HG03025 (cell line): ENCODE measurements around the gene PITX2.

ENCODE experiments used
- ATAC-seq: cut with Tn5 transposase; IDR thresholded peaks from one replicate; pipeline ENCODE4 v1.9.1; 2021; ENCODE audit warnings: mild to moderate bottlenecking, moderate library complexity; ENCODE audit not compliant: unreplicated experiment, low FRiP score

Gene PITX2

DNA sequence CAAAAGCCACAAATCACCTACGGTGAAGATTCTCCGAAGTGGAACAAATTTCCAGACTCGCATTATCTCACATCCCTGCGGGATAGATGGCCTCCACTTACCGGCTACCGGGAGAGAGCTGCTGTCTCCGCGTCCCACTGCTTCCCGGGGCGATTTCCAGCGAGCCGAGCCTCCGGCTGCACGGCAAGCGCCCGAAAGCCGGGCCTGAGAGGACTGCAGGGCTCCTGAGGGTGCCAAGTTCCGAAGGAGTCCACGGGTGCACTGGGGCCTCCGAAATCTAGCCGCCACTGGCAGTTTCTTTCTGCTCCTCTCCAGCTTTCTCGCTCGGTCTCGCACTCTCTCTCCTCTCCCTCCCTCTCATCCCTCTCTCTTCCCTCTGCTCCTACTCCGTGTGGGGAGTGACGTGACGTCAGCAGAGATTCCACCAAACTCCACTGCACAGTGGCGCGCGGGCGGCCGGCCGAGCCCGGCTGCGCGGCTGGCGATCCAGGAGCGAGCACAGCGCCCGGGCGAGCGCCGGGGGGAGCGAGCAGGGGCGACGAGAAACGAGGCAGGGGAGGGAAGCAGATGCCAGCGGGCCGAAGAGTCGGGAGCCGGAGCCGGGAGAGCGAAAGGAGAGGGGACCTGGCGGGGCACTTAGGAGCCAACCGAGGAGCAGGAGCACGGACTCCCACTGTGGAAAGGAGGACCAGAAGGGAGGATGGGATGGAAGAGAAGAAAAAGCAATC is 14.0 kb upstream of the PITX2 start:
- ATAC-seq = no peak

DNA sequence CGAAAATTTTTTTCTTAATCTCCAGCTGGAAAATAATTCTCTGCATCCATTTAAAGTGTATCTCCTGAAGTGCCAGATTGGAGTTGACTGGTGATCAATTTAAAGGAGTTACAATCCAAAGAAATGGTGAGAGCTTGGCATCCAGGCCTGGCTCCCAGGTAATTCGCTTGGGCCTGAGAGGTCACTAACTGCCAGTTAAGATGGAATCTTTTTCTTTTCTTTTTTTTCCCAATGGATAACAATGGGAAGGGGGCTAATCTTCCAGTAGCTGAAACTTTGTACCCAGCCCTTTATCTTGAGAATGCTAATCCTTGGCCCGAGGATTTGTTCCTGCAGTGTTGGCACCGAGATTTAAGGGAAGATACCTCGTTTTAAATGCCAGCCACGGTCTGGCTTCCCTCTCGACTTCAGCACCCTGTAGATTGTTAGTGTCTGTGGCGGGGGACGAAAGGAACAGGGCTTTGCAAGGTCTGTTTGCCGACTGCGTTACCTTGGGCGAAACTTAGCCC is 13.3 kb upstream of the PITX2 start:
- no peak for ATAC-seq

DNA sequence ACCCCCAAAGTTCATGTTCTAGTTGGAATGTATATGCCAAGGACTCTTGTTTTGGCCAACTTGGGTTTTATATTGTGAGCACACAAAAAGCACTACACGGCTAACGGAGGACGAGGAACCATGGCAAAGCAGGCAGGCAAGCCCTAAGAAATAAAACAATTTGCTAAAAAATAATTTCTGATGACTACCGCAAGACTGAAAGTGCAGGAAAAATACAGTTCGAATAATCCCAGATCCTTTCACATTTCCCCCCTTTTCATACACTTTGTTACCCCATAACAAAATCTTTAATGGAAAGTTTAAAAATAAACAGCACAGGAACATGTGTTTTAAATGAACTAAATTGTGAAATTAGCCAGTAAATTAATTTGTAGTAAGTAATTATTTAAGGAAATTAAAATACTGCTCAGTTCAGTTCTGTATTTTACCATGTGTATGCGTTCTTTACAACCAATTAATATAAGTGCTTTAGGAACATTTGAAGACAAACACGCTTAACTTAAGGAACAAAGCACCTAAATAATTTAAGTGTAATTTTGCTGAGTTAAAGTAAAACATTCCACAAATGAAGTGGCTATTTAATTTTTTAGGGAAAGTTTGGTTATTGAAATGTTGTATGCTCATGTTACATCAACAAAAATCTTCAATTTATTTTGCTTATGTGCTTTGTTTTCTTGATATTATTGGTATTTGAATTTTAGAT is 12.4 kb upstream of the PITX2 start:
- no peak for ATAC-seq

DNA sequence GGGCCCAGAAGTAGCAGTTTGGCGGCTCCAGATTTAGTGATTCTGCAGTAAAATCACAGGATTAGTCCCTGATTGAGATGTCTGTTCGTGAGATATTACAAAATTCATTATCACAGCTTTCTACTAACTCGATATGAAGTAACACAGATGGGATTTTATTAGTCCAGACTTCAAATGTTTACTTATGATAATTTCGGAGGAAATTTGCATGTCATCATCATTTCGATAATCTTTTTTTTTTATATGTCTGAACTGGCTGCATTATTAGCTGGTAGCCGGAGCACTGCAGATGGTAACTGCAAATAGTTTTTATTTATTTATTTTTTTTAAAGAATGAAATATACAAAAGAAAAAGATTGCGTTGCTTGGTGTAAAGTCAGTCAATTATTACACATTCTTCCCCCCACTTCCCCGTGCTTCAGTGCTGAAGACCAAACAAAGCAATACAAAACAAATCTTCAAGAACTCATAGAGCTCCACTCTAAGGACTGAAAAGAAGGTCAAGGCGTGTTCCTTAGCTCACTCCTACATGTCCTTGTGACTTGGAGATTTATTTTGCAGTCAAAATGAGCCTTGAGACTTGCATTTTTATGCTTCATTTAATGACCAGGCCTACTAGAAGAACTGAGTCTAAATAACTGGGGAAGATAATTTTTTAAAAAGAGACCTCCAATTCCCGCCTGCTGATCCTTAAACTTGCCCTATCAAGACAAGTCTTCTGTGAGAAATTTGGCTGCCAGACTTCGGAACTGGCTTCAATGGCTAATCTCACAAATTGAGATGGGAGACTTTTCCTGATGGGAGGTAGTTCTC is 11.7 kb upstream of the PITX2 start:
- ATAC-seq = no peak

DNA sequence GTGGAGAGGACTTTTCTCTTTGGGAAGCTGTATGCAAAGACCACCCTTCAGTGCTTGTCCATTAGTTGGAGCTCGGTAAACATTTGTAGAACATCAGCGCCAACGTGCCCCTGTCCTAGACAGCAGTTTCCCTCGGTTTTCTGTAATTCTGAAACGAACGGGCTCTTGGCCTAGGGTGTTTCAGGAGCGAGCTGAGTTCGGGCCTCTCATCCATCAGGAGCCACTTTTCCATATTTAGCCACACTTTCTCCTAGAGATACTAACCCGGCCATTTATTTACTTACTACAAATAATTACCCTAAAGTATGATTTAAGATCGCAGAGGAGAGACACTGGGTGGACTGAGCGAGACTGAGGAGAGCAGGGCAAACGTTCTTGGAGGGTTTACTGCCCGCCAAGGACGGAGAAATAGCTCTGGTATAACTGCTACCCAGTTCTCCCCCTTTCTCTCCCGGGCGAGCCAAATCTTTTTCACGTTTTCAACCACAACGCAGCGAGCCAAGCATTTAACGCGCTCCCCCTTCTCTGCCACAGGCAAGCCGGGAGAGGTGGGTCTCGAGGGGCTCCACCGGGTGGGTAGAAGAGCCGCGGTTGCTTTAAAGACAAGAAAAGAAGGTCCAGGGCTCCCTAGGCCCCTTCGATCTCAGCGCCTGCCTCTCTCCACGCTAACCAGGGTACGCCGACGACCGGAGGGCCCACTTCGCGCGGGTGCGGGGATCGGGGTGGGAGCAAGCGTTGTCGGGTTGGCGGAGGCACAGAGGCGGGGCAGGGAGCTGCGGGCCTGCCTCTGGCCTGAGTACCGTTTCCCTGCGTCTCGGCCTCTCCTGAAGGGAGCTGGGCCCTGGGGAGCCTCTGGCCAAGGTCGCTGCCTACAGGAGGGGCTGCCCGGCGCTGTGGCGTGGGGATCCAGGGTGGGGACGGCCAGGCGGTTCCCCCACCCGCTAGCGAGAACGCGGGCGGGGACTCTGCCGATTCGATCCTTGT is 10.8 kb upstream of the PITX2 start:
- ATAC-seq = no peak

DNA sequence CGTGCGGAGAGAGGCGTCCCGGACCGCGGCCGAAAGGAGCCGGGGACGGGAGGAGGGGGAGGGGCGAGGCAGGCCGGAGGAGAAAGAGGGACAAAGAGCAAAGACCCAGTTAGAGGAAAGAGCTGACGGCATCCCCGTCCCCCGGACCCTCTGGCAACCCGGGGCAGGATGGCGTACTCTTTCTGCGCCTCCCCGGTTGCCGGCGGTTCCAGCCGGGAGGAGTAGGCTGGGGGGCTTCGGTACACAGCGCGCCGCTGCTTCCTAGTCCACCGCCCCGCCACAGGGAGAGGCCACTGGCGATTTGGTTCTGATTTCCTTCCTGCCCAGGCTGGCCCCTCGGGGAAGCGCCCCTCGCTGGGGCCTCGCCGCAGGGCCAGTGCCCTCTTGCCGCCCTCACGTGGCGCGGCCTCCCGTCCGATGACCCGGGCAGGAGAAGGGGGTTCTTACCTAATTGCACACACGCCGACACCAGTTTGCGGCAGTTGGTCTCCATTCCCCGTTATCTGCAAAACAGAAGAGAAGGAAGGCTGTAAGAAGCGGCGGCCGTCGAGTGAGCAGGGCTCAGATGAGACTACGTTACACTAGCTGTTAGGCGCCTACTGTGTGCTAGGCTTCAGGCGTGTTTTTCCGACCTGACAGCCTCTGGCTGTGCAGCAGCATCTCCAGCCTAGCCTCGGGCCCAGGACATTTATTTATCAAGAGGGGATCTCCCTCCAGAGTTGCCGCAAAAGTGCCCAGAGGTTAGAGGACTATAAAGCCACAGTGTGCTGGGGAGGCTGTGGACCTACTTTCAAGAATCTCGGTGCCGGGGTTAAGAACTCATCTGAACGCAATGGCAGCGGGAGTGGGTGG is 9.9 kb upstream of the PITX2 start:
- no peak for ATAC-seq

DNA sequence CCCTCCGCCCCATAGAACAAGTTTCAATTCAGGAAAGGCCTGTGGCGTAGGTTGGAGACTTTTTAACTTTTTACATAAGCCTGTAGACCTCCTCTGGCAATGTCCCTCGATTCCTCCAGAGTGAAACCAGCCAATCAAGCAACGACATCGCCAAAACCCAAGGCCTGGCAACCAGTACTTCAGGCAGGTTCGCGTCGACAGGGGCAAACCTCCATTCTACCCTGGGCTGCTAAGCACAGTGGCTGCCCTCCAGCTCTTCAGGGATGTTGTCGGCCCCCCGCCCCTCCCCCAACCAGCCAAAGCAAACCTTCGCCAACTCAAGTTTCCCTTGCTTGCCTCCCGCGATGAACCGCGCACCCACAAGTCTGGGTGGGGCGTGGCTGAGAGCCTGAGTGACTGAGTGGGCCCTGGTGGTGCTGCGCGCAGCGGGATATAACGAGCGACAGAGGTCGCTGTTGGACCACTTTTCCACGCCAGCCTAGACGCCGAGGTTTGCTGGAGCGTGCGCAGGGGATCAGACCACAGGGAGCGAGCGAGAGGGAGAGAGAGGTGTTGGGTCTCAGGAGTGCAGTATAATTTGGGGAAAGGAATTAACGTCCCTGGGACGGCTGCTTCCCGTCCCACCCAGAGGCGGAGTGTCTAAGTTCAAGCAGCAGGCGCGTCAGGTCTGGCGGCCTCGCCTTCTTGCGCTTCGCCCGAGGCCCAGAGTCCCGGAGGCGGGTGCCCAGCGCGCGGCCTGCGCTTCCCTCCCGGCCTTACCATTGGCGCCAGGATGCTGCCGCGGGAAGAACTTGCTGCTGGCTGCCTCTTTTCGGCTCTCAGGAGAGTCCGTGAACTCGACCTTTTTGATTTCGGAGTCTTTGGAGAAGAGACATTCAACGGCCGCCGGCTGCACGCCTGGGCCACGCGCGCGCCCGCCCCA is 9.0 kb upstream of the PITX2 start:
- peak; percentile 81 for ATAC-seq

DNA sequence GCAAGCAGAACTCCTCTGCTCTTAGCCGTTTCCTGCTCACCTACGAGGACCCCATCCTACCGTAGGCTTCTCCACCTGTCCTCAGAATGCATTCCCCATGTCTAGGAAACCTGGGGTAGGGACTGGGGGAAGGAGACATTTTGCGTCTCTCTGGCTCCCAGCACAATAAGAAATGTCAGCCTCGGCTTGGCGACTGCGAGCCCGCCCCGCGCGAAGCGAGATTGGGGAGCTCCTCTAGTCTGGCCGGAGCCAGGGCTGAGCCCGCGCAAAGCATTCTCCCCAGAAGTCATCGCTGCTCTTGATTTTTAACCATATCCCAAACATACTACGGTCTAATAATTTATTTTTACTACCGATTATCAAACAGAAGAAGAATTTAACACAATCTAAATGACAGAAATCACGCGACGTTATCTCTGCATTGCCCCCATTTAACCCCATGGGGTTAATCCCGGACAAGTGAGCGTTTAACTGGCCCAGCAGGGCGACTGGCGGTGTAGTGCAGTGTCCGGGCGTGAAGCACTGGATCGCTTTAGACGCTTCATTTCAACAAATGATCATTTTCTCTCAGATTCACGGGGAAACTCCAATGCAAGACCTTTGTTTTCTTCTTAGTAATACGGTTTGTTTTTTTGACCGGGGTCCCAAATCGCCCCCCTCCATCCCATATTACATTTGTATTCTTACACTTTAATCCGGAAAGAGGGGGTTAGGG is 8.0 kb upstream of the PITX2 start:
- ATAC-seq = no peak

DNA sequence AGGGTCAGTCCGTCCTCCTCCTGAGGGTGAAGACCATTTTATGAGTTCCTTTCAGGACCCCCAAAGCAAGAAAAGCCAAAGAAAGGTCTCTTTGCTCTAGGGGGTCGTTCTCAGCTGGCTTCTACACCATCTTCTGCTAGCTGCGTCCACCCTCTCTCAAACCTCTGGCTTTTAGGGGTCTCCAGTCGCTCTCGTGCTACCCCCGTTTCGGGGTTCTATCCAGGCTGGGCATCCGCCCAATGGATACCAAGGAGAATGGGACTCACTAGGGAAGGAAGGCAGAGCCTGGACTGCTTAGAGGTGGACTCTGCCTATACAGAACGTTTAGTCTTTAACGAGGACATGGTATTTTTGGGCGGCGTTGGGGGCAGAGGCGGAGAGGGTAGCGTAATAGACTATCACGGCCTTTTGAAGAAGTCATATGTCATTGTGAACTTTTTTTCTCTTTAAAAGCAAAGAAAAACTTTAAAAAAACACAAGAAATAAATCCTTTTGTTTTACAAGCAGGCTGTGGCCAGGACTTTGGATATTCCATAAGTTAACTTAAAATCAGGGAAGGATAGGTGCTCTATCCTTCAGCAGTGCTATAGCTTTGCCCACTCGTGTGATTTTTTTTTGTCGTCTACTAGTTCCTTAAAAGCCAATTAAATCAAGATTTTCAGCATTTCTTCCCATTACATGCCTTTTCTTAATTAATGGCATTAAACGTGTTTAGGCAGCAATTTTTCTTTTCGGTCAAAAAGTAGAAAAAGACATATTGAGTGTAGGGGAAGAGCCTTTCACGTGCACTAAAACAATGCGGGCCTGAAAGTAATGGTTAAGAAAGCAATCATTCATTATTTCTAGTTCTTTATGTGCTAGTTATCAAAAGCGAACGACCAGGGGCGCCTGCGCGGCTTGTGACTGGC is 7.2 kb upstream of the PITX2 start:
- no peak for ATAC-seq

DNA sequence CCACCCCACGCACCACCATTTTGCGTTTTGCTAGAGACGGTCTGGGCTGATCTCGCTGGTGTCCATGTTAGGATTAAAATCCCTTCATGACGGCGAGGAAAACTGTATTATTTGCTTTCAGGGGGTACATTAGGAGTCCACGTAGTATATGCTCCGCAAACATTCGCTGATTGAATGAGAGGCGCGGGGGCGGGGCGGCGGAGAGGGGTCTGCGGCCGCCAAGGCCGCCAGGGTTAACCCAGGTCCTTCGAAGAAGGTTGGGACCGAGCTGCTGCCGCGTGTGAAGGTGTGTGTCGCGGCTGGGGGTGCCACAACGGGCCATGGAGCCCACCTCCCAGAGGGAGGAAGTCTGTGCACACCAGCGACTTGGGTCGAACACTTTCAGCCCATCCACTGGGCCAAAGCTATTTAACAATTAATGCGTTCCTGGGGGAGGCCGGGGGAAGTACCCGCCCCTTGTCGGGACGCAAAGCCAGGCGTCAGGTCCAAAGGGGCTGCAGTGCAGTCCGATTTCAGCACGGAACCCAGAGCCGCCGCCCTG is 6.4 kb upstream of the PITX2 start:
- no peak for ATAC-seq

DNA sequence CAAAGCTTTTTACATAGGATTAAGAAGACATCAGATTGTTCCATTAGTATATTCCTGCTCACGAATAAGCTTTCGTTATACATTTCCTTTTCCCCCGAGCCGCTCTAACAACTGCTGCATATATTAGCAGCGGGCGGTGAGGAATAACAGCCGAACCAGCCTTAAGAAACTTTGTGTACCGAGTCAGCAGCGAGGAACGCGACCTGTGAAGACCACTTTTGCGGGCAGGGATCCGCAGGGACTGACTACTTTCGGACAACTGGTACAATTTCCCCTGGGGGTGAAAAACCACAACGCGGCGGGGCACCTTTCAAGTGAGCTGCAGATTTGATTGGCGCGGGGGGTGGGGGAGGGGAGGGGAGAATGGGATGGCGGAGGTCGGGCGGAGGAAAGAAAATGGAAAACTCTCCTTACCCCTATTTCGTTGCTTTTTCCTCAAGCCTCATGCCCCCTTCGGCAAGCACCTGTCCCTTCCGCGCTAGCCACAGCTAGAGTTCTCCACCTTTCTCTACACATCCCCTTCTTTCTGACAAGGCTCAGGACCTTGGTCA is 5.9 kb upstream of the PITX2 start:
- ATAC-seq = no peak

DNA sequence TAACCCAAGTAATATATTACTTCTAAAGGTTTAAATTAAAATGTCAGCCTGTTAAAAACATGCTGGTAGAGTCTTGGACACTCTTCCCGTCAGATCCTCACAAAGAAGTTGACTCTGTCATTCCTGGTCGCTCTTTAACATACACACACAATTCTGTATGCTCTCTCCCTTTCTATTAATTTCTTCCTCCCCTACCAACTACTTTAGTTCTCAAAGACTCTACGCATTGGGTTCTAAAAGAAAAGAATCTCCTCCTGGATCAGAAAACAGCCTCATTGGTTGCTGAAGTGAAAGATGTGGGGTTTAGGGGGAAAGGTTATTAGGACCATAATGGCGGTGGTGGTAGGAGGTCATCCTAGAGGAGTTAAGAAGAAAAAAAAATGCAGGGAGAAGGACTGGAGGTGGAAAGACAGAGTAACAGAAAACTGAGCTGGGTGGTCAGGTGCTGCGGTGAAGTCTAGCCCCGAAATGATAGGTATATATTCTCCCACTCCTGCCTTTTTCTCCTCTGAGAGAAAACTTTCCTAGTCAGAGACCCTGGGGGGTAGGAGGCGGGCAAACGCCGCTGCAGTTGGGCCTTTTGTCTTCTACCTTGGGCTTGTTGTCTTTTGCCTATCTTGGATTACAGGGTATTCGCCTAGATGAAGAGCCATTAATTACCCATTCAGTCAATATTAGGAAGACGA is 5.2 kb upstream of the PITX2 start:
- no peak for ATAC-seq

DNA sequence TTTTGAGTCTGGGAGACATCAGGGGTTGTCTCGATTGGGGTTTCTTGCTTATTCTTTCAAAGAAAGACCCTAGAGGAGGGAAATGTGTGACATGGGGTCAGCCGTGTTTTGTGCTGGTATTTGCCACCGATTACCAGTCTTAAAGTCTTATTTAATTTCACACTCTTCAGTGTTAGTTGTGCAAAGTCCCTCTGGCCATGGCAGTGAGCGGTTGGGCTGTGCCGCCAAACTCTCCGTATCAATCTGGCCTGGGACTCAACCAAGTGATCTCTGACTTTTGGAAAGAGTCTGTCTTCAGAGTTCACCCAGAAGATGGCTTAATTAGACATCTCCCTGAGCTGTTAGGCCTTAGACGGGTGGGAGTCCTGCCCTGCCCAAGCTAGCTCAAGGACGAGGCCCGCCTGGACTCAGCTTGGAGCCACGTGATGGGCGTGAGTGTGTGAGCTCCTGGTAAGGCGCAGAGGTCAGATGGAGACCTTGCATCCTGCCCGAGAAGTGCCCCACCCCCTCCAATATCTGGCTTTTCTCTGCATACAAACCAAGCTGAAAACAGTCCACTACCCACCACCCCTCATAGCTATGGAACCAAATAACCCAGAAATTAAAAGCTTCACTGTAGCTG is 3.8 kb upstream of the PITX2 start:
- ATAC-seq = no peak

DNA sequence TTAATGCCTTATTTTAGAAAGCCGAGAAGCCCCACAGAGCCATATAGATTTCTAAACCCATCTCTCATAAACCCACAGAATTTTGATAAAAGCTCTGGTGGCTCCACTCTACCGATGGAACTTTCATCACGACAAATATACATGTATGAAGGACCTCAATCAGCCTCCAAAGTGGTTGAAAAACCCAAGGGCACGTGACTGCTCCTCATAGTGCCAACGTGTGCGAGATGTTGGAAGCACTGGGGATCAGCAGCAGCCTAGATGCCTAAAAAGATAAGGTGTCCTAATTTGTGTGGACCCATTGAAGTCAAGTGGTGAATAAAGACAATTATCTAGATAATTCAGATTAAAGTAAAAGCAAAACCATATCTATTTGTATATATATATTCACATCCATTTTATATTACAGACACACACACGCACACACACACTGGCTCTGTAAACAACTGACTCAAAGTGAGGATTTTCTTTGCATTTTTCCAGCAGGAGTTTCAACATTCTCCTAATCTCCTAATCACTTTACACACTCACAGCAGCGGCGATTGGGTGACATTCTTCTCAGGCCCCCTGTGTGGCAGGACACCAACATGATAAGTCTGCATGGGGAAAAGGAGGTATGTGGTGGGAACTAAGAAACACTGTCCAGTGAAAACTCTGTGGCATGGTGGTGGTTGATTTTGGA is 2.8 kb upstream of the PITX2 start:
- no peak for ATAC-seq
